Measurements from ENCODE around the gene TNFRSF8. TPM values are rescaled to one million over a fixed set of nuclear protein-coding genes. Genes with fewer than 3 reads are reported as not detected.
A peak's percentile ranks its signal among the peaks of the same experiment; 100 is the strongest.

Gene TNFRSF8
- total RNA-seq, 1 experiment from 2014 or later: not detected

GRCh38 chr1:12167493-12168429 lies 104.7 kb downstream of the TNFRSF8 start:
- no peaks in the 10 kb centered on the region for H3K9me3 ChIP-seq (ENCODE audit: low read depth, low read length, poor library complexity, severe bottlenecking)
- H3K27ac ChIP-seq (ENCODE audit: low read depth, low read length, poor library complexity, severe bottlenecking): no peak overlapping the region
- no peak for DNase-seq (ENCODE audit: low spot score)
- H3K36me3 ChIP-seq (ENCODE audit: insufficient read depth, low read length, poor library complexity, severe bottlenecking): no peaks in the 10 kb centered on the region
- intact Hi-C loops (cut with micrococcal nuclease; ENCODE audit: unreplicated experiment): no loop called here
- peaks cover 35% of the 10 kb centered on the region for H3K27me3 ChIP-seq (replicated peaks; ENCODE audit: insufficient read depth, low read depth, low read length, poor library complexity)
- no TSS peak for BruUV-seq (replicated peaks)
- ChIA-PET CTCF (no interaction called here), POLR2A (ENCODE audit: low non-redundant PET) (no interaction called here)
- peak overlapping the region; percentile 45 for H3K4me3 ChIP-seq (ENCODE audit: low read depth, low read length, poor library complexity, severe bottlenecking)
- H3K4me1 ChIP-seq (ENCODE audit: insufficient read depth, low read length, poor library complexity, severe bottlenecking): no peaks in the 10 kb centered on the region
- TF ChIP-seq, protein P1, sequence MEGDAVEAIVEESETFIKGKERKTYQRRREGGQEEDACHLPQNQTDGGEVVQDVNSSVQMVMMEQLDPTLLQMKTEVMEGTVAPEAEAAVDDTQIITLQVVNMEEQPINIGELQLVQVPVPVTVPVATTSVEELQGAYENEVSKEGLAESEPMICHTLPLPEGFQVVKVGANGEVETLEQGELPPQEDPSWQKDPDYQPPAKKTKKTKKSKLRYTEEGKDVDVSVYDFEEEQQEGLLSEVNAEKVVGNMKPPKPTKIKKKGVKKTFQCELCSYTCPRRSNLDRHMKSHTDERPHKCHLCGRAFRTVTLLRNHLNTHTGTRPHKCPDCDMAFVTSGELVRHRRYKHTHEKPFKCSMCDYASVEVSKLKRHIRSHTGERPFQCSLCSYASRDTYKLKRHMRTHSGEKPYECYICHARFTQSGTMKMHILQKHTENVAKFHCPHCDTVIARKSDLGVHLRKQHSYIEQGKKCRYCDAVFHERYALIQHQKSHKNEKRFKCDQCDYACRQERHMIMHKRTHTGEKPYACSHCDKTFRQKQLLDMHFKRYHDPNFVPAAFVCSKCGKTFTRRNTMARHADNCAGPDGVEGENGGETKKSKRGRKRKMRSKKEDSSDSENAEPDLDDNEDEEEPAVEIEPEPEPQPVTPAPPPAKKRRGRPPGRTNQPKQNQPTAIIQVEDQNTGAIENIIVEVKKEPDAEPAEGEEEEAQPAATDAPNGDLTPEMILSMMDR (conservative IDR thresholded peaks at IDR 0.05; ENCODE audit: low read depth, low read length): no peak
- TF ChIP-seq EZH2 (IDR thresholded peaks at IDR 0.05; ENCODE audit: borderline replicate concordance, low read depth, low read length, poor library complexity, severe bottlenecking): no peak

GRCh38 chr1:12168451-12169160 lies 105.5 kb downstream of the TNFRSF8 start:
- ChIA-PET CTCF (no interaction called here), POLR2A (ENCODE audit: low non-redundant PET) (no interaction called here)
- H3K27me3 ChIP-seq (replicated peaks; ENCODE audit: insufficient read depth, low read depth, low read length, poor library complexity): peaks cover 35% of the 10 kb centered on the region
- no peak overlapping the region for H3K4me3 ChIP-seq (ENCODE audit: low read depth, low read length, poor library complexity, severe bottlenecking)
- no peaks in the 10 kb centered on the region for H3K9me3 ChIP-seq (ENCODE audit: low read depth, low read length, poor library complexity, severe bottlenecking)
- no peaks in the 10 kb centered on the region for H3K4me1 ChIP-seq (ENCODE audit: insufficient read depth, low read length, poor library complexity, severe bottlenecking)
- H3K27ac ChIP-seq (ENCODE audit: low read depth, low read length, poor library complexity, severe bottlenecking): no peak overlapping the region
- no peaks in the 10 kb centered on the region for H3K36me3 ChIP-seq (ENCODE audit: insufficient read depth, low read length, poor library complexity, severe bottlenecking)
- BruUV-seq (replicated peaks): no TSS peak
- DNase-seq (ENCODE audit: low spot score): no peak
- intact Hi-C loops (cut with micrococcal nuclease; ENCODE audit: unreplicated experiment): no loop called here
- TF ChIP-seq, protein P1 (conservative IDR thresholded peaks at IDR 0.05; ENCODE audit: low read depth, low read length): no peak
- TF ChIP-seq EZH2 (IDR thresholded peaks at IDR 0.05; ENCODE audit: borderline replicate concordance, low read depth, low read length, poor library complexity, severe bottlenecking): no peak

DNA sequence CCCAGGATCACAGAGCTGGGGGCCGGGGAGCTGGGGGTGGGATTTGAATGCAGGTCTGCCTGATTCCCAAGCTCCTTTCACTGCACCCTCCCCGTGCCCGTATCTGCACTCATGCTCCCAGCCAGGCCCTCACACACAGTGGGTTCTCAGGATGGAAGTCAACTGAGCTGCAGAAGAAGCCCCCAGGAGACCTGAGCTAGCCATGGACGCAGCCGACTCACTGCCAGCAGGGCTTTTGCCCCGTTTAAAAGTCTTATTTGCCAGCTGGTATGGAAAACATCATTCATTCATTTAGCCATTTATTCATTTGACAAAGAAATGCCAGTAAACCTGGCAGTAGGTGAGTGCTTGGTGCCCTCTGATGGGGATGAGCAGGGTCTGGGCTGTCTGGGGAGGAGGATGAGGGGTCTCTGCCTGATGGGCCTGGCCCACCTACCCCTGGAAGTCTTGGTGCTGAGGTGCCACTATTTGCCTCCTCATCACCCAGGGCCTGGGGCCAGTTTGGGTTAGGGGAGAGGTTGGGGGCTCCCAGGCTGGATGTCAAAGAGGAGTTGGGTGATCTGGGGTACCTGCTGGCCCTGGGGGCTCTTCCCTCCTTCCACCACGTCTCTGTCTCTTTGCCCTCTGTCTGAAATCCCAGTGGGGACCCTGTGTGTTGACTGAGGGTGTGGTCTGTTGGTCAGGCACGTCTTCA lies 106.5 kb downstream of the TNFRSF8 start:
- intact Hi-C loops (cut with micrococcal nuclease; ENCODE audit: unreplicated experiment): no loop called here
- ChIA-PET POLR2A (ENCODE audit: low non-redundant PET) (no interaction called here), CTCF (no interaction called here)
- H3K4me3 ChIP-seq (ENCODE audit: low read depth, low read length, poor library complexity, severe bottlenecking): no peak overlapping the region
- no peaks in the 10 kb centered on the region for H3K36me3 ChIP-seq (ENCODE audit: insufficient read depth, low read length, poor library complexity, severe bottlenecking)
- peaks cover 35% of the 10 kb centered on the region for H3K27me3 ChIP-seq (replicated peaks; ENCODE audit: insufficient read depth, low read depth, low read length, poor library complexity)
- no peaks in the 10 kb centered on the region for H3K9me3 ChIP-seq (ENCODE audit: low read depth, low read length, poor library complexity, severe bottlenecking)
- no peaks in the 10 kb centered on the region for H3K4me1 ChIP-seq (ENCODE audit: insufficient read depth, low read length, poor library complexity, severe bottlenecking)
- no TSS peak for BruUV-seq (replicated peaks)
- H3K27ac ChIP-seq (ENCODE audit: low read depth, low read length, poor library complexity, severe bottlenecking): no peak overlapping the region
- DNase-seq (ENCODE audit: low spot score): no peak
- TF ChIP-seq EZH2 (IDR thresholded peaks at IDR 0.05; ENCODE audit: borderline replicate concordance, low read depth, low read length, poor library complexity, severe bottlenecking): no peak
- TF ChIP-seq, protein P1 (conservative IDR thresholded peaks at IDR 0.05; ENCODE audit: low read depth, low read length): no peak
